Cardiac septum (tissue), 1 donor: ENCODE results near the gene IL17B. TPM values are rescaled to one million over a fixed set of nuclear protein-coding genes. Genes with fewer than 3 reads are reported as not detected.
A peak's percentile ranks its signal among the peaks of the same experiment; 100 is the strongest.

Experiments
- DNase-seq: peaks from one replicate; pipeline ENCODE4 v3.0.0-alpha.2; 2020; ENCODE audit warnings: low spot score
- intact Hi-C: fragments of 100-400 bp; cut with DNase I; formaldehyde crosslinking; loops from one replicate; pipeline ENCODE4 v1.14.0; 2022
- total RNA-seq: library from RNA; stranded (reverse); fragmentation: NEBNext Ultra II Directional; extraction: Animal tissue kit (Norgen Biotek cat#: 25700); gene quantifications from one replicate; pipeline ENCODE4 v1.2.1, GENCODE V29; 2021
- donor health status: DM: no; HTN: no; CAD: no.

The IL17B gene
- total RNA-seq, 1 donor from 2014 or later, result not detected

- DNase-seq, result no peak
- intact Hi-C loops, result loop anchor here (5.0 kb wide), 1 partner anchor 201 kb away; no protein-coding TSS in a partner anchor
These were observed 12.8 kb downstream of the IL17B start for GRCh38 chr5:149366169-149366729.

- DNase-seq, result no peak
- intact Hi-C loops, result loop anchor here (5.0 kb wide), 1 partner anchor 202 kb away; no protein-coding TSS in a partner anchor
These were observed 13.7 kb downstream of the IL17B start for GRCh38 chr5:149365418-149365817.

GRCh38 chr5:149364719-149365118 lies 14.4 kb downstream of the IL17B start:
- no peak for DNase-seq
- intact Hi-C loops, result loop anchor here (5.0 kb wide), 1 partner anchor 203 kb away; no protein-coding TSS in a partner anchor

DNA sequence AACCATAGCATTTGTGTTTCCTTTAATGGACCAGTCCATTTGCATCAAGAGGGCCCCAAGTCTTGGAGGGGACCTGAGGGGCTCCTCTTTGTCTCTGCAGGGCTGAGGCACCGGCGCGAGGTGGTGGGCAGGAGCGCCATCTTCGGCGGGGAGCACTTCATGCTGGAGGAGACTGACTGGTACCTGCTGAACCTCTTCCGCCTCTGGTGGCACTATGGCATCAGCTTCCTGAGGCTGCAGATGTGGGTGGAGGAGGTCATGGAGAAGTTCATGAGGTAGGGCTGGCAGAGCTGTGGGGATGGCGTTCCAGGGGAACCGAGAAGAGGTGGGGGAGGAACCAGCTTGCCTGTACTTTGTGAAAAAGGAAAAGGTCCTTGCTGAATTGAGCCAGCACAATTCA lies 15.2 kb downstream of the IL17B start:
- intact Hi-C loops, result no loop called here
- no peak for DNase-seq

DNA sequence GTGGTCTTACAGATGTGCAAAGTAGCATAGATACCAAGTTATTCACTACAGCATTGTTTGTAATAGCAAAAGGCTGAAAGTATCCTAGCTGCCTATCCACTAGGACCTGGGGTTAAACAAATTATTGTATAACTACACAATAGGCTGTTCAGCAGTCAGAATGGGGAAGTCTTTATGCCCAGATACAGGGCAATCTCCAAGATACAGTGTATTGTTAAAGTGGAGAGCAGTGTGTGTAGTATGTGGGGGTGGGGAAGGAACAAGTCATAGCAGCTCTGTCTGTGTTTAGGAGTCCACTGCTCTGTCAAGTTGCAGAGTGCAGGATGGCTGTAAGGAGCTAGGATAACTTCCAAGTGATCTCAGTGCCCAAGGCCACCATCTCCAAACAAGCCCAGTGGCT lies 15.7 kb downstream of the IL17B start:
- intact Hi-C loops, result no loop called here
- no peak for DNase-seq

- intact Hi-C loops, result no loop called here
- no peak for DNase-seq
These were observed 16.6 kb downstream of the IL17B start for GRCh38 chr5:149362541-149362940.

GRCh38 chr5:149360272-149360671 lies 18.8 kb downstream of the IL17B start:
- intact Hi-C loops, result no loop called here
- DNase-seq, result no peak

GRCh38 chr5:149358868-149359495 lies 20.1 kb downstream of the IL17B start:
- no peak for DNase-seq
- intact Hi-C loops, result loop anchor here (5.0 kb wide), 1 partner anchor 92 kb away; no protein-coding TSS in a partner anchor

GRCh38 chr5:149358294-149358651 lies 20.8 kb downstream of the IL17B start:
- intact Hi-C loops, result loop anchor here (5.0 kb wide), 1 partner anchor 91 kb away; no protein-coding TSS in a partner anchor
- no peak for DNase-seq

GRCh38 chr5:149357370-149358293 lies 21.5 kb downstream of the IL17B start, which contains the start of gene PCYOX1L:
TSS of gene PCYOX1L (plus strand) at chr5:149358046. CDS start at chr5:149358069, 23 bp downstream.
- intact Hi-C loops, result loop anchor here (5.0 kb wide), 1 partner anchor 90 kb away; no protein-coding TSS in a partner anchor
- peak; percentile 98 for DNase-seq

- intact Hi-C loops, result loop anchor here (5.0 kb wide), 1 partner anchor 89 kb away; no protein-coding TSS in a partner anchor
These were observed 22.7 kb downstream of the IL17B start for GRCh38 chr5:149356391-149356790.

GRCh38 chr5:149355688-149356087 lies 23.4 kb downstream of the IL17B start:
- intact Hi-C loops, result loop anchor here (5.0 kb wide), 1 partner anchor 88 kb away; no protein-coding TSS in a partner anchor

More at GRCh38 chr5:149356391-149356790, 22.7 kb downstream of the IL17B start:
- DNase-seq, result no peak

DNA sequence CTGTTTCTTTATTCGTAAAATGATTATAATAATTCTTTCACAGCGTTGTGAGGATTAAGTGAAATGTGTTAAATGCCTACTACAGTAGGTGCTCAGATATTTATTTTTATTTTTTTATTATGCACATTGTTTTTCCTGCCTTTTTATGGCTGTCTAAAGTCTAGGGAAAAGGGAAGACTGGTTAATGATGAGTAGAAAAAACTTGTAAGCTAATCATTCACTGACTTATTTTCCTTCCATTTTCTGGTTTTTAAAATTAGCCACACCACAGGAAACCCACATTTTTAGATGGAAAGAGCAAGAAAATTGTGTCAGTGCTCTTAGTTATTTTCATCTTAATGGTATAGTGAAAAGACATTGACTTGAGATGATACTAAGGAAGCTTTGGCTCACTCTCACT lies 25.2 kb downstream of the IL17B start:
- DNase-seq, result no peak
- intact Hi-C loops, result no loop called here

More at GRCh38 chr5:149355688-149356087, 23.4 kb downstream of the IL17B start:
- DNase-seq, result no peak

- no peak for DNase-seq
- intact Hi-C loops, result no loop called here
These were observed 26.9 kb downstream of the IL17B start for GRCh38 chr5:149352169-149352568.

GRCh38 chr5:149349382-149349781 lies 29.7 kb downstream of the IL17B start:
- no peak for DNase-seq
- intact Hi-C loops, result no loop called here

GRCh38 chr5:149348518-149348917 lies 30.6 kb downstream of the IL17B start:
- DNase-seq, result no peak
- intact Hi-C loops, result no loop called here

DNA sequence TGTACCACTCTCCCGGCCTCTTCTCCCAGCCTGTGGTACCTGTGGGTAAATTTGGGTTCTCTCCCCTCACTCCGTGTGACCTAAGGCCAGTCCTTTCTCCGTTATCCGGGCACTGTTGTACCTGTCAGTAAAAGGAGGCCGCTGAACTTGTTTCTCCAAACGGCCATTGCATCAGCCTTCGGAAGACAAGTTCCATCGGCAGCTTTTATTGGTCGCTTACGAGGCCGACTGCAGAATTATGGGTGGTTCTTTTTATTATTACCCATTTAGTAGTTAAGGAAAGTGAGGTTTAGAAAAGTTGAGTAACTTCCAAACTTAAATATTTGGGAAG lies 33.2 kb downstream of the IL17B start:
- no peak for DNase-seq
- intact Hi-C loops, result no loop called here

DNA sequence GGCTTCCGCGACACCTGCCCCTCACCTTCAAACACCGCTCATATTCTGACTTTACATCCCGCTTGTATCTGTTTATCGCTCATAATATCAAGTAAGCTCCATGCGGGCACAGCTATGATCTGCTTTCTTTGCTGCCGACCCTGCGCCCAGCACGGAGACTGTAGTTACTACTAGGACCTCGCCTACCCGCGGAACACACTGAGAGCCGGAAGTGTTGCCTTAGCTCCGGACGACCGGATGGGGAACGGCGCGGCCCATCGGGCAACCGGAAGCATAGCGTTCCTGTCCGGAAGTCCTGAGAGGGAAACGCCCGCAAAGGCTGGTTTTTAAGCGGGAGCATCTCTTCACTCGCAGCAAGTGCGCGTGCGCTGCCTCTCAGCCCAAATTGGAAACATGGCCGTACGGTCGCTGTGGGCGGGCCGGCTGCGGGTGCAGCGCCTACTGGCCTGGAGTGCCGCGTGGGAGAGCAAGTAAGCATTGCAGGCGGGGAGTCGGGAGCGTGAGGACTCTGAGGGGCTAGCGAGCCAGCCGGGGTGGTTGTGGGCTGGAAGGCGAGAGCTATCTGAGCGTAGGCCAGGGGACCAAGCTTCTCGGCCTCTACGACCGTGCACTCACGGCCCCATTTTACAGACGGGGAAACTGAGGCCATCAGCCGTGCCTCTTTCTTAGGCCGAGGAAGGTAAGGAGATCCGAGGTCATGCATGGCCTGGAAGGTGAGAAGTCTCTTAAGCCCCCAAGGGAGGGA lies 33.8 kb downstream of the IL17B start, which contains the start of gene GRPEL2:
Gene GRPEL2 (plus strand): TSS at position 353 of the 745 bp plus-strand sequence. CDS start 41 bp downstream, at position 394.
- intact Hi-C loops, result no loop called here
- DNase-seq, result peak; percentile 98

DNA sequence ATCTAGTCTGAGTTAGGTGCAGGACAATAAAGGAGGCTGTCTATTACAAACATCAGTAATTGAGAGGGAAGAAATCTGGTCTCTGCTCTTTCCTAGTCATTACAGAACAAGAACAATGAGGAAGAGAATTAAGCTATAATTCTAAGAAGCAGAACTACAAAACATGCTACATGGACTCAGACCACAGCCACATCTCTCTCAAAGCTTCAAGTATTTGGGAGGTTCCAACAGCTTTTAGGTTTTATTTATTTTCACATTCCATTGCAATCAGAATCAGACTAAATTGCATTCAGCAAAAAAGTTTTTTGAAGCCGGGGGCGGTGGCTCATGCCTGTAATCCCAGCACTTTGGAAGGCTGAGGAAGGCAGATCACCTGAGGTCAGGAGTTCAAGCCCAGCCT lies 34.9 kb downstream of the IL17B start:
- intact Hi-C loops, result no loop called here
- DNase-seq, result no peak
